Right lobe of liver (tissue), 4 donors: Measurements from ENCODE around the gene TMEFF2.

ENCODE experiments used
- POLR2A ChIP-seq: fragments of 450-650 bp; IDR thresholded peaks from one replicate; pipeline ENCODE4 v1.6.1; 2017; ENCODE audit warnings: antibody characterized with exemption, mild to moderate bottlenecking
- TF ChIP-seq, protein P1 (sequence below), 4 donors: fragments of 200-600 bp in 3 of 4; fragments of 450-650 bp in 1 of 4; IDR thresholded peaks; one replicate each; pipeline versions ENCODE4 v1.5.1 to v1.8.0; 2016 to 2022; ENCODE audit warnings: antibody characterized with exemption in 4 of 4, mild to moderate bottlenecking in 2 of 4
- donor health status: DM: no; HTN: no; CAD: no.
- donor health status: DM: no; HTN: no; CAD: no.
- donor health status: DM: no; HTN: yes; CAD: no.

DNA sequence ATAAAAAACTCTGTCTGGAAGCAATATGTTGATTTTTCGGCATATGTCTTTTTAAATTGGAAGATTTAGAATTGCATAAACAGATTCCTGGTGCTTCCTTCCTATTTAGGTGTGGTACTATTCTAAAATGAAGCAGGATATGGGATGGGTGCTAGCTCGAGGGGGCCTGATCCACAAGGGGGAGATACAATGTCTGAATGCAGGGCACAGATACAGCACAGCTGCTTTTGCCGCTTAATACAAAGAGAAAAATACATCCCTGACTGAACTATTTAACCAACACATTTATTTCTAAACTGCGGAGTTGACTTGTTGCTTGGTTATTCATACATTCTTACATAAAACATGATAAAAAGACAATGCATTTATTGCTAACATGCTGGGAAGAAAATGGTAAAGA is 169.1 kb downstream of the TMEFF2 start:
- TF ChIP-seq, protein P1, sequence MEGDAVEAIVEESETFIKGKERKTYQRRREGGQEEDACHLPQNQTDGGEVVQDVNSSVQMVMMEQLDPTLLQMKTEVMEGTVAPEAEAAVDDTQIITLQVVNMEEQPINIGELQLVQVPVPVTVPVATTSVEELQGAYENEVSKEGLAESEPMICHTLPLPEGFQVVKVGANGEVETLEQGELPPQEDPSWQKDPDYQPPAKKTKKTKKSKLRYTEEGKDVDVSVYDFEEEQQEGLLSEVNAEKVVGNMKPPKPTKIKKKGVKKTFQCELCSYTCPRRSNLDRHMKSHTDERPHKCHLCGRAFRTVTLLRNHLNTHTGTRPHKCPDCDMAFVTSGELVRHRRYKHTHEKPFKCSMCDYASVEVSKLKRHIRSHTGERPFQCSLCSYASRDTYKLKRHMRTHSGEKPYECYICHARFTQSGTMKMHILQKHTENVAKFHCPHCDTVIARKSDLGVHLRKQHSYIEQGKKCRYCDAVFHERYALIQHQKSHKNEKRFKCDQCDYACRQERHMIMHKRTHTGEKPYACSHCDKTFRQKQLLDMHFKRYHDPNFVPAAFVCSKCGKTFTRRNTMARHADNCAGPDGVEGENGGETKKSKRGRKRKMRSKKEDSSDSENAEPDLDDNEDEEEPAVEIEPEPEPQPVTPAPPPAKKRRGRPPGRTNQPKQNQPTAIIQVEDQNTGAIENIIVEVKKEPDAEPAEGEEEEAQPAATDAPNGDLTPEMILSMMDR (IDR thresholded peaks at IDR 0.05), result no peak
- TF ChIP-seq POLR2A, result no peak
